Mesodermal cell (in vitro differentiated cells): ENCODE measurements around the gene POLR3A.

Experiments used
- H3K27ac ChIP-seq: 2 replicates; pipeline ENCODE4 v1.7.0; 2013; ENCODE audit warnings: mild to moderate bottlenecking, low read depth, low read length, moderate library complexity; ENCODE audit not compliant: severe bottlenecking
- H3K36me3 ChIP-seq: 2 replicates; pipeline ENCODE4 v1.7.1; 2013; ENCODE audit warnings: mild to moderate bottlenecking, low read length, moderate library complexity; ENCODE audit not compliant: control insufficient read depth, insufficient read depth
- H3K4me1 ChIP-seq: one replicate; pipeline ENCODE4 v1.7.1; 2013; ENCODE audit warnings: mild to moderate bottlenecking, low read length; ENCODE audit not compliant: insufficient read depth, control insufficient read depth, poor library complexity, severe bottlenecking
- H3K4me3 ChIP-seq: 2 replicates; pipeline ENCODE4 v1.7.0; 2013; ENCODE audit warnings: low read length, control low read depth, mild to moderate bottlenecking; ENCODE audit not compliant: insufficient read depth, poor library complexity, severe bottlenecking; ENCODE audit errors: extremely low read depth
- H3K9me3 ChIP-seq: 2 replicates; pipeline ENCODE4 v1.7.1; 2013; ENCODE audit warnings: mild to moderate bottlenecking, low read length, moderate library complexity; ENCODE audit not compliant: control insufficient read depth
- WGBS, 2 experiments: methylation state at CpG; one replicate each; pipeline ENCODE4 v1.1.5; 2013; ENCODE audit warnings: missing lambda C conversion rate in 2 of 2; ENCODE audit not compliant: insufficient coverage in 2 of 2; 5-methylcytosine and 5-hydroxymethylcytosine counted together

Gene POLR3A

GRCh38 chr10:78019264-78019663, 10.1 kb downstream of the POLR3A start:
- peaks cover 98% of the 10 kb centered on the region for H3K36me3 ChIP-seq
- WGBS, 2 experiments, result 84 to 96% methylated on average over 2 to 3 of the region's 3 CpGs

GRCh38 chr10:78017856-78018255, 11.5 kb downstream of the POLR3A start:
- H3K27ac ChIP-seq, result no peak overlapping the region
- 79 to 100% methylated on average over 1 to 3 of the region's 5 CpGs for WGBS, 2 experiments
- H3K9me3 ChIP-seq, result no peaks in the 10 kb centered on the region
- H3K36me3 ChIP-seq, result peaks cover 98% of the 10 kb centered on the region
- no peaks in the 10 kb centered on the region for H3K4me1 ChIP-seq
- no peak overlapping the region for H3K4me3 ChIP-seq

More at GRCh38 chr10:78019264-78019663, 10.1 kb downstream of the POLR3A start:
- Histone ChIP-seq H3K4me1 (no peaks in the 10 kb centered on the region), H3K9me3 (no peaks in the 10 kb centered on the region), H3K4me3 (no peak overlapping the region), H3K27ac (no peak overlapping the region)

GRCh38 chr10:78015546-78015945, 13.8 kb downstream of the POLR3A start:
- Histone ChIP-seq H3K36me3 (peaks cover 97% of the 10 kb centered on the region), H3K4me3 (no peak overlapping the region), H3K9me3 (no peaks in the 10 kb centered on the region), H3K4me1 (no peaks in the 10 kb centered on the region), H3K27ac (no peak overlapping the region)
- 93 to 95% methylated on average over 3 to 4 of the region's 5 CpGs for WGBS, 2 experiments

GRCh38 chr10:78013564-78013963, 15.8 kb downstream of the POLR3A start:
- no peaks in the 10 kb centered on the region for H3K9me3 ChIP-seq
- H3K36me3 ChIP-seq, result peaks cover 98% of the 10 kb centered on the region
- 100% methylated on average over 1 of the region's 1 CpG for WGBS, 2 experiments
- no peak overlapping the region for H3K4me3 ChIP-seq
- no peak overlapping the region for H3K27ac ChIP-seq
- H3K4me1 ChIP-seq, result no peaks in the 10 kb centered on the region

GRCh38 chr10:78011065-78011464, 18.2 kb downstream of the POLR3A start:
- peaks cover 99% of the 10 kb centered on the region for H3K36me3 ChIP-seq
- H3K4me3 ChIP-seq, result no peak overlapping the region
- no peaks in the 10 kb centered on the region for H3K9me3 ChIP-seq
- H3K27ac ChIP-seq, result no peak overlapping the region
- WGBS, 2 experiments, result 83 to 94% methylated on average over 1 to 3 of the region's 4 CpGs
- H3K4me1 ChIP-seq, result no peaks in the 10 kb centered on the region

- peaks cover 93% of the 10 kb centered on the region for H3K36me3 ChIP-seq
- no peaks in the 10 kb centered on the region for H3K4me1 ChIP-seq
Measured at GRCh38 chr10:78010278-78010677, 19.0 kb downstream of the POLR3A start.

GRCh38 chr10:78009662-78010061, 19.7 kb downstream of the POLR3A start:
- Histone ChIP-seq H3K4me3 (no peak overlapping the region), H3K9me3 (no peaks in the 10 kb centered on the region), H3K4me1 (no peaks in the 10 kb centered on the region), H3K36me3 (peaks cover 93% of the 10 kb centered on the region), H3K27ac (no peak overlapping the region)
- WGBS, 2 experiments, result 100% methylated on average over 2 to 5 of the region's 6 CpGs

More at GRCh38 chr10:78010278-78010677, 19.0 kb downstream of the POLR3A start:
- WGBS, 2 experiments, result 87 to 96% methylated on average over 5 to 6 of the region's 7 CpGs
- Histone ChIP-seq H3K27ac (no peak overlapping the region), H3K4me3 (no peak overlapping the region), H3K9me3 (no peaks in the 10 kb centered on the region)

GRCh38 chr10:78007172-78007571, 22.1 kb downstream of the POLR3A start:
- no peaks in the 10 kb centered on the region for H3K9me3 ChIP-seq
- H3K27ac ChIP-seq, result no peak overlapping the region
- H3K4me1 ChIP-seq, result no peaks in the 10 kb centered on the region
- 100% methylated on average over 1 of the region's 1 CpG; no CpG with 5 or more reads in 1 of the 2 experiments for WGBS, 2 experiments
- H3K4me3 ChIP-seq, result no peak overlapping the region
- H3K36me3 ChIP-seq, result peaks cover 93% of the 10 kb centered on the region

- no peaks in the 10 kb centered on the region for H3K9me3 ChIP-seq
- H3K4me3 ChIP-seq, result no peak overlapping the region
- peaks cover 94% of the 10 kb centered on the region for H3K36me3 ChIP-seq
- H3K27ac ChIP-seq, result no peak overlapping the region
- no peaks in the 10 kb centered on the region for H3K4me1 ChIP-seq
- WGBS, 2 experiments, result 94 to 96% methylated on average over 10 to 11 of the region's 16 CpGs
Measured at GRCh38 chr10:78004215-78005026, 24.9 kb downstream of the POLR3A start.

- no peaks in the 10 kb centered on the region for H3K9me3 ChIP-seq
- no peaks in the 10 kb centered on the region for H3K4me1 ChIP-seq
- no peak overlapping the region for H3K4me3 ChIP-seq
- H3K27ac ChIP-seq, result no peak overlapping the region
- WGBS, 2 experiments, result 80 to 92% methylated on average over 2 of the region's 4 CpGs
- H3K36me3 ChIP-seq, result peaks cover 84% of the 10 kb centered on the region
Measured at GRCh38 chr10:78002541-78003288, 26.6 kb downstream of the POLR3A start.
